ENCODE results near the gene FAM184B. TPM values are rescaled to one million over a fixed set of nuclear protein-coding genes. Genes with fewer than 3 reads are reported as not detected.

Gene FAM184B
- total RNA-seq, 4 donors from 2014 or later = 0.24 to 0.39 (median 0.25) TPM; not detected in 1

- TF ChIP-seq POLR2AphosphoS5 (IDR thresholded peaks at IDR 0.05) (no peak), CTCF (IDR thresholded peaks at IDR 0.05) (no peak), POLR2A (IDR thresholded peaks at IDR 0.05) (no peak), EP300 (IDR thresholded peaks at IDR 0.05) (no peak)
- Histone ChIP-seq H3K27ac (no peak overlapping the region), H3K4me1 (no peaks in the 10 kb centered on the region), H3K9me3 (no peaks in the 10 kb centered on the region), H3K4me3 (no peak overlapping the region), H3K27me3 (peaks cover 8% of the 10 kb centered on the region), H3K36me3 (no peaks in the 10 kb centered on the region)
- WGBS = 58% methylated on average over 8 of the region's 8 CpGs
- no peak for DNase-seq (ENCODE audit: low spot score in 2 of 2)
These were observed 71.7 kb downstream of the FAM184B start for GRCh38 chr4:17709763-17710068.

- H3K27ac ChIP-seq = no peak overlapping the region
- no peak for DNase-seq (ENCODE audit: low spot score in 2 of 2)
- H3K4me3 ChIP-seq = no peak overlapping the region
- peaks cover 8% of the 10 kb centered on the region for H3K27me3 ChIP-seq
- H3K36me3 ChIP-seq = no peaks in the 10 kb centered on the region
- H3K4me1 ChIP-seq = no peaks in the 10 kb centered on the region
- no peak for TF ChIP-seq EP300 (IDR thresholded peaks at IDR 0.05)
- no peak for TF ChIP-seq POLR2AphosphoS5 (IDR thresholded peaks at IDR 0.05)
- no peak for TF ChIP-seq CTCF (IDR thresholded peaks at IDR 0.05)
- TF ChIP-seq POLR2A (IDR thresholded peaks at IDR 0.05) = no peak
- H3K9me3 ChIP-seq = no peaks in the 10 kb centered on the region
- WGBS = 83% methylated on average over 27 of the region's 36 CpGs
These were observed 72.2 kb downstream of the FAM184B start for GRCh38 chr4:17708992-17709762.

- no peaks in the 10 kb centered on the region for H3K9me3 ChIP-seq
- H3K36me3 ChIP-seq = no peaks in the 10 kb centered on the region
- H3K4me1 ChIP-seq = no peaks in the 10 kb centered on the region
- no peak overlapping the region for H3K27ac ChIP-seq
- no peak overlapping the region for H3K4me3 ChIP-seq
- TF ChIP-seq EP300 (IDR thresholded peaks at IDR 0.05) (no peak), CTCF (IDR thresholded peaks at IDR 0.05) (no peak), POLR2AphosphoS5 (IDR thresholded peaks at IDR 0.05) (no peak), POLR2A (IDR thresholded peaks at IDR 0.05) (no peak)
- peaks cover 8% of the 10 kb centered on the region for H3K27me3 ChIP-seq
- DNase-seq (ENCODE audit: low spot score in 2 of 2) = no peak
- WGBS = 74% methylated on average over 2 of the region's 2 CpGs
These were observed 73.8 kb downstream of the FAM184B start for GRCh38 chr4:17707671-17708070.

- Histone ChIP-seq H3K9me3 (no peaks in the 10 kb centered on the region), H3K4me3 (no peak overlapping the region), H3K27ac (no peak overlapping the region), H3K36me3 (no peaks in the 10 kb centered on the region), H3K4me1 (no peaks in the 10 kb centered on the region), H3K27me3 (peaks cover 8% of the 10 kb centered on the region)
- 65% methylated on average over 2 of the region's 2 CpGs for WGBS
- no peak for TF ChIP-seq POLR2A (IDR thresholded peaks at IDR 0.05)
- no peak for TF ChIP-seq EP300 (IDR thresholded peaks at IDR 0.05)
- TF ChIP-seq CTCF (IDR thresholded peaks at IDR 0.05) = no peak
- TF ChIP-seq POLR2AphosphoS5 (IDR thresholded peaks at IDR 0.05) = no peak
- no peak for DNase-seq (ENCODE audit: low spot score in 2 of 2)
These were observed 76.3 kb downstream of the FAM184B start for GRCh38 chr4:17705107-17705506.

- peak in 1 of 2 donors; percentile 18 for DNase-seq (ENCODE audit: low spot score in 2 of 2)
- no peak overlapping the region for H3K27ac ChIP-seq
- peaks cover 3% of the 10 kb centered on the region for H3K27me3 ChIP-seq
- no peaks in the 10 kb centered on the region for H3K36me3 ChIP-seq
- TF ChIP-seq POLR2A (IDR thresholded peaks at IDR 0.05) = no peak
- TF ChIP-seq CTCF (IDR thresholded peaks at IDR 0.05) = no peak
- TF ChIP-seq POLR2AphosphoS5 (IDR thresholded peaks at IDR 0.05) = no peak
- TF ChIP-seq EP300 (IDR thresholded peaks at IDR 0.05) = no peak
- H3K9me3 ChIP-seq = no peaks in the 10 kb centered on the region
- H3K4me3 ChIP-seq = no peak overlapping the region
- 61% methylated on average over 6 of the region's 6 CpGs for WGBS
- H3K4me1 ChIP-seq = no peaks in the 10 kb centered on the region
These were observed 77.3 kb downstream of the FAM184B start for GRCh38 chr4:17704020-17704650.
